Hematopoietic multipotent progenitor cell treated with erythropoietin and hydrocortisone succinate and interleukin-3 and kit ligand, for 4 days (in vitro differentiated cells): ENCODE data around the gene TAS2R60.
A peak's percentile ranks its signal among the peaks of the same experiment; 100 is the strongest.
"Not testable (repeated sequence)": the region's sequence is repeated elsewhere in the genome, so short reads cannot be mapped to it uniquely, and the experiment has no call there.

Source experiments
- DNase-seq: peaks from one replicate; pipeline ENCODE4 v3.0.0-alpha.2; 2015

TAS2R60 gene

GRCh38 chr7:143411976-143412708 is 31.1 kb upstream of the TAS2R60 start:
- DNase-seq = no peak

GRCh38 chr7:143413123-143413522 is 30.1 kb upstream of the TAS2R60 start:
- DNase-seq = no peak

GRCh38 chr7:143415209-143415608 is 28.0 kb upstream of the TAS2R60 start:
- DNase-seq = not testable (repeated sequence)

GRCh38 chr7:143415742-143416397 is 27.4 kb upstream of the TAS2R60 start:
- DNase-seq = no peak

GRCh38 chr7:143416565-143417149 is 26.6 kb upstream of the TAS2R60 start:
- DNase-seq = peak; percentile 82

GRCh38 chr7:143417734-143418383 is 25.4 kb upstream of the TAS2R60 start:
- DNase-seq = no peak

GRCh38 chr7:143418681-143419458 is 24.4 kb upstream of the TAS2R60 start:
- no peak for DNase-seq

GRCh38 chr7:143419880-143420279 is 23.4 kb upstream of the TAS2R60 start:
- no peak for DNase-seq

- not testable (repeated sequence) for DNase-seq
Measured at GRCh38 chr7:143420624-143421023, 22.6 kb upstream of the TAS2R60 start.

GRCh38 chr7:143422033-143422432 is 21.2 kb upstream of the TAS2R60 start:
- no peak for DNase-seq

- DNase-seq = not testable (repeated sequence)
Measured at GRCh38 chr7:143424476-143424875, 18.8 kb upstream of the TAS2R60 start.

GRCh38 chr7:143426479-143427142 is 16.6 kb upstream of the TAS2R60 start:
- DNase-seq = peak; percentile 34

GRCh38 chr7:143429770-143430698 is 13.2 kb upstream of the TAS2R60 start:
- no peak for DNase-seq

- no peak for DNase-seq
Measured at GRCh38 chr7:143431109-143431508, 12.1 kb upstream of the TAS2R60 start.

- DNase-seq = no peak
Measured at GRCh38 chr7:143433759-143434158, 9.5 kb upstream of the TAS2R60 start.

GRCh38 chr7:143434660-143435059 is 8.6 kb upstream of the TAS2R60 start:
- DNase-seq = no peak

GRCh38 chr7:143435266-143435665 is 8.0 kb upstream of the TAS2R60 start:
- DNase-seq = no peak

GRCh38 chr7:143436325-143436946 is 6.8 kb upstream of the TAS2R60 start:
- DNase-seq = no peak

GRCh38 chr7:143437578-143437977 is 5.7 kb upstream of the TAS2R60 start:
- peak; percentile 76 for DNase-seq

- no peak for DNase-seq
Measured at GRCh38 chr7:143439866-143440265, 3.4 kb upstream of the TAS2R60 start.
